GM21447 (cell line): ENCODE data around the gene PLS3.

Experiments
- ATAC-seq: cut with Tn5 transposase; IDR thresholded peaks from one replicate; pipeline ENCODE4 v1.9.1; 2021; ENCODE audit not compliant: unreplicated experiment

The PLS3 gene

GRCh38 chrX:115564243-115564642 is 3.3 kb downstream of the PLS3 start:
- ATAC-seq, result no peak

- no peak for ATAC-seq
Observed at GRCh38 chrX:115565888-115566287, 4.9 kb downstream of the PLS3 start.

- no peak for ATAC-seq
Observed at GRCh38 chrX:115571712-115572111, 10.7 kb downstream of the PLS3 start.

- ATAC-seq, result no peak
Observed at GRCh38 chrX:115573185-115573584, 12.2 kb downstream of the PLS3 start.

- ATAC-seq, result no peak
Observed at GRCh38 chrX:115576676-115577075, 15.7 kb downstream of the PLS3 start.

GRCh38 chrX:115579327-115579726 is 18.4 kb downstream of the PLS3 start:
- no peak for ATAC-seq

GRCh38 chrX:115579786-115580294 is 18.9 kb downstream of the PLS3 start:
- ATAC-seq, result no peak

- ATAC-seq, result no peak
Observed at GRCh38 chrX:115581759-115582615, 21.0 kb downstream of the PLS3 start.

GRCh38 chrX:115582616-115583495 is 21.9 kb downstream of the PLS3 start:
- no peak for ATAC-seq

GRCh38 chrX:115583496-115584004 is 22.6 kb downstream of the PLS3 start:
- no peak for ATAC-seq

- ATAC-seq, result no peak
Observed at GRCh38 chrX:115584696-115585095, 23.7 kb downstream of the PLS3 start.

- no peak for ATAC-seq
Observed at GRCh38 chrX:115588179-115588578, 27.2 kb downstream of the PLS3 start.

- no peak for ATAC-seq
Observed at GRCh38 chrX:115589419-115589818, 28.4 kb downstream of the PLS3 start.

- no peak for ATAC-seq
Observed at GRCh38 chrX:115591420-115591819, 30.4 kb downstream of the PLS3 start.

- no peak for ATAC-seq
Observed at GRCh38 chrX:115591856-115592842, 31.2 kb downstream of the PLS3 start.

GRCh38 chrX:115592997-115593734 is 32.2 kb downstream of the PLS3 start:
- no peak for ATAC-seq

- no peak for ATAC-seq
Observed at GRCh38 chrX:115595049-115595448, 34.1 kb downstream of the PLS3 start.

- no peak for ATAC-seq
Observed at GRCh38 chrX:115598556-115598955, 37.6 kb downstream of the PLS3 start.

- ATAC-seq, result no peak
Observed at GRCh38 chrX:115602308-115602707, 41.3 kb downstream of the PLS3 start.
